Endothelial cell of umbilical vein (primary cell): ENCODE data around the gene CTTN. TPM values are rescaled to one million over a fixed set of nuclear protein-coding genes. Genes with fewer than 3 reads are reported as not detected.

Source experiments
- BruUV-seq: library from RNA; stranded (reverse); fragments of 400-500 nt; replicated peaks from 2 replicates; lab custom pipeline; 2021; lab: Mats Ljungman, UMichigan
- CTCF ChIA-PET: fragments of 300-600, 350-600 bp; sonication (Branson Sonifier 250); formaldehyde crosslinking; loops from one replicate; lab custom pipeline; 2021; ENCODE audit warnings: antibody characterized with exemption, inconsistent platforms; lab: Charles Lee
- POLR2A ChIA-PET: fragments of 300-600, 350-600 bp; sonication (Branson Sonifier 250); formaldehyde crosslinking; loops from one replicate; lab custom pipeline; 2021; ENCODE audit warnings: antibody characterized with exemption, inconsistent platforms; lab: Charles Lee
- DNase-seq: peaks from one replicate; pipeline ENCODE4 v3.0.0-alpha.2; 2011; ENCODE audit warnings: low read depth, low spot score
- FAIRE-seq: peaks from 2 replicates; lab custom pipeline; 2011; peaks lifted over from hg19 to GRCh38; lab: Jason Lieb, UNC
- H2AFZ ChIP-seq: 2 replicates; pipeline ENCODE4 v1.6.0; 2012; ENCODE audit warnings: low read depth, low read length, control low read depth, inconsistent platforms
- H3K27ac ChIP-seq: 2 replicates; pipeline ENCODE4 v1.5.1; 2011; ENCODE audit warnings: low read depth, mild to moderate bottlenecking, control low read depth, low read length, moderate library complexity; ENCODE audit not compliant: insufficient read depth
- H3K27me3 ChIP-seq, 2 experiments: 2 replicates each; pipeline versions ENCODE4 v1.6.0 to v1.6.1; 2011; ENCODE audit warnings: low read length in 2 of 2, mixed read lengths in 1 of 2; ENCODE audit not compliant: control insufficient read depth in 2 of 2, insufficient read depth in 2 of 2
- H3K36me3 ChIP-seq, 2 experiments: 2 replicates in 1 of 2; 3 replicates in 1 of 2; pipeline ENCODE4 v1.5.1; 2011; ENCODE audit warnings: low read length in 2 of 2, mild to moderate bottlenecking in 1 of 2, moderate library complexity in 1 of 2; ENCODE audit not compliant: control insufficient read depth in 2 of 2, insufficient read depth in 2 of 2; ENCODE audit errors: extremely low read depth in 1 of 2
- H3K4me1 ChIP-seq: 3 replicates; pipeline ENCODE4 v1.5.1; 2011; ENCODE audit warnings: mild to moderate bottlenecking, low read length; ENCODE audit not compliant: control insufficient read depth, insufficient read depth; ENCODE audit errors: extremely low read depth
- H3K4me2 ChIP-seq: 2 replicates; pipeline ENCODE4 v1.6.1; 2011; ENCODE audit warnings: low read length, control low read depth, mixed read lengths; ENCODE audit not compliant: insufficient read depth
- H3K4me3 ChIP-seq, 3 experiments: fragments of 200-600 bp in 1 of 3; sonication (generic), shearing (Covaris generic) in 1 of 3; replicated peaks in 1 of 3; 2 replicates each; pipeline ENCODE4 v1.5.1; 2011 to 2016; ENCODE audit warnings: control low read depth in 3 of 3, low read length in 3 of 3, mild to moderate bottlenecking in 2 of 3, inconsistent platforms in 1 of 3, low read depth in 1 of 3, moderate library complexity in 1 of 3; ENCODE audit not compliant: insufficient read depth in 1 of 3
- H3K79me2 ChIP-seq: 2 replicates; pipeline ENCODE4 v1.6.0; 2012; ENCODE audit warnings: low read length, inconsistent platforms; ENCODE audit not compliant: control insufficient read depth, insufficient read depth
- H3K9ac ChIP-seq: replicated peaks from 2 replicates; pipeline ENCODE3; 2011; ENCODE audit warnings: low read length, control low read depth; ENCODE audit not compliant: insufficient read depth; ENCODE audit errors: extremely low read depth
- H3K9me1 ChIP-seq: replicated peaks from 3 replicates; pipeline ENCODE4 v1.6.0; 2011; ENCODE audit warnings: mild to moderate bottlenecking, low read length; ENCODE audit not compliant: control insufficient read depth, insufficient read depth; ENCODE audit errors: extremely low read depth
- H3K9me3 ChIP-seq: replicated peaks from 2 replicates; pipeline ENCODE4 v1.5.1; 2012; ENCODE audit warnings: low read length, inconsistent platforms; ENCODE audit not compliant: control insufficient read depth, insufficient read depth
- H4K20me1 ChIP-seq: replicated peaks from 2 replicates; pipeline ENCODE3; 2011; ENCODE audit warnings: mild to moderate bottlenecking, low read length; ENCODE audit not compliant: control insufficient read depth, insufficient read depth; ENCODE audit errors: extremely low read depth
- EZH2 ChIP-seq: IDR thresholded peaks from 2 replicates; pipeline ENCODE4 v1.6.1; 2012; ENCODE audit warnings: borderline replicate concordance, low read depth, mild to moderate bottlenecking, moderate library complexity, low read length, inconsistent platforms; ENCODE audit not compliant: severe bottlenecking
- FOS ChIP-seq: IDR thresholded peaks from 2 replicates; pipeline ENCODE4 v1.6.1; 2011; ENCODE audit warnings: mild to moderate bottlenecking, low read length, moderate library complexity, borderline replicate concordance; ENCODE audit not compliant: insufficient read depth
- GATA2 ChIP-seq: IDR thresholded peaks from 2 replicates; pipeline ENCODE4 v1.7.0; 2011; ENCODE audit warnings: low read depth, mild to moderate bottlenecking, moderate library complexity, mixed read lengths, low read length; ENCODE audit not compliant: insufficient read length, insufficient read depth
- JUN ChIP-seq: IDR thresholded peaks from 2 replicates; pipeline ENCODE4 v1.6.1; 2011; ENCODE audit warnings: borderline replicate concordance, low read depth; ENCODE audit not compliant: insufficient read length, insufficient read depth
- MYC ChIP-seq: IDR thresholded peaks from one replicate; pipeline ENCODE4 v1.6.1; 2011; ENCODE audit warnings: mild to moderate bottlenecking, low read depth, low read length
- POLR2A ChIP-seq: IDR thresholded peaks from 2 replicates; pipeline ENCODE4 v1.6.1; 2012; ENCODE audit warnings: low read depth, mild to moderate bottlenecking, control low read depth, low read length
- POLR2AphosphoS5 ChIP-seq: IDR thresholded peaks from 2 replicates; pipeline ENCODE4 v1.6.1; 2012; ENCODE audit warnings: low read depth, mild to moderate bottlenecking, control low read depth, low read length, moderate library complexity; ENCODE audit not compliant: insufficient read depth
- dilution Hi-C: fragments of 300-500 bp; cut with MboI; formaldehyde crosslinking; loops from one replicate; pipeline ENCODE4 v1.15.0; 2019; ENCODE audit warnings: low sequenced_read_pairs; ENCODE audit not compliant: extremely low pct_ligation_motif_present
- intact Hi-C: fragments of 100-400 bp; cut with micrococcal nuclease; formaldehyde crosslinking; loops from one replicate; pipeline ENCODE4 v1.10.0; 2022
- polyA plus RNA-seq, 4 experiments: library from polyadenylated mRNA; depleted of rRNA in 3 of 4; stranded (reverse) in 3 of 4; unstranded in 1 of 4; fragments of >200 nt; gene quantifications; 2 replicates each; pipeline versions ENCODE4 v1.2.1 to v1.2.3, GENCODE V29; 2011 to 2012; ENCODE audit warnings: missing spikeins in 1 of 4
- total RNA-seq: library from RNA; stranded (reverse); gene quantifications from 2 replicates; pipeline ENCODE4 v1.2.3, GENCODE V29; 2021
- TF ChIP-seq, protein P1 (sequence below): IDR thresholded peaks from 2 replicates; pipeline ENCODE4 v1.6.1; 2011; ENCODE audit not compliant: insufficient read depth, insufficient read length
- TF ChIP-seq, protein P2 (sequence below), 2 donors: IDR thresholded peaks; 1 replicate in 1 of 2; 2 replicates in 1 of 2; pipeline ENCODE4 v1.5.1; 2011; ENCODE audit warnings: low read length in 2 of 2, mild to moderate bottlenecking in 2 of 2, moderate library complexity in 2 of 2, control low read depth in 1 of 2, inconsistent platforms in 1 of 2, low read depth in 1 of 2; ENCODE audit not compliant: insufficient read depth in 1 of 2; ENCODE audit errors: extremely low read depth in 1 of 2

The CTTN gene
- total and polyA plus RNA-seq, 2 donors (not counting 3 experiments of a cell fraction or from before 2014, with no cell fraction given), result 161 to 330 TPM

DNA sequence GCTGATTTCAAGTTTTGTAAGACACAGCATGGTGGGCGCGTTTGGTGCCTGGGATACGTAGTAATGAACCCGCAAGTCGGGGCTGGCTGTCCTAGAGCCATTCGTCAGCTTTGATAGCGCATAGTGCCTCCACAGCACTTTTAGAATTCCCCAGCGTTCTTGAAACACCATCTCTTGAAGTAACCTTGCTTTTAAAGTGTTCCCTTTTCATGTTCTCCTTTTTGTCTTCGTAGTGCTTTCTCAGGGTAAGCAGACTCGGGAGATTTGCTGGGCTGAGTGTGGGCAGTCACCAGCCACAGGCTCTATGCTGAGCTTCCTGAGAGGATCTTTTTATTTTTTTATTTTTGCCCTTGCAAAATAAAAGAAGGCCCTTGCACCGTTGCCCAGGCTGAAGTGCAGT lies 39.6 kb upstream of the CTTN start:
- POLR2A ChIA-PET, result no interaction called here
- H3K9ac ChIP-seq, result no peak overlapping the region
- no peak overlapping the region for H3K4me2 ChIP-seq
- TF ChIP-seq POLR2AphosphoS5 (no peak), MYC (no peak), EZH2 (no peak), POLR2A (no peak), FOS (no peak)
- intact Hi-C loops, result no loop called here
- no peak overlapping the region for H3K4me3 ChIP-seq
- peaks cover 12 to 37% of the 10 kb centered on the region in 2 experiments for H3K36me3 ChIP-seq
- no peaks in the 10 kb centered on the region for H4K20me1 ChIP-seq
- CTCF ChIA-PET, result interaction anchor here (3.0 kb wide), 1 partner anchor 8 kb away, joined by 13 read pairs; no protein-coding TSS in a partner anchor
- no TSS peak for BruUV-seq
- no peaks in the 10 kb centered on the region for H3K27me3 ChIP-seq
- no peaks in the 10 kb centered on the region for H3K4me1 ChIP-seq
- H3K27ac ChIP-seq, result no peak overlapping the region
- no peaks in the 10 kb centered on the region for H3K79me2 ChIP-seq
- H2AFZ ChIP-seq, result no peak overlapping the region
- H3K9me3 ChIP-seq, result no peaks in the 10 kb centered on the region
- no peaks in the 10 kb centered on the region for H3K9me1 ChIP-seq
- dilution Hi-C loops, result no loop called here
- DNase-seq, result no peak
- FAIRE-seq, result no peak

DNA sequence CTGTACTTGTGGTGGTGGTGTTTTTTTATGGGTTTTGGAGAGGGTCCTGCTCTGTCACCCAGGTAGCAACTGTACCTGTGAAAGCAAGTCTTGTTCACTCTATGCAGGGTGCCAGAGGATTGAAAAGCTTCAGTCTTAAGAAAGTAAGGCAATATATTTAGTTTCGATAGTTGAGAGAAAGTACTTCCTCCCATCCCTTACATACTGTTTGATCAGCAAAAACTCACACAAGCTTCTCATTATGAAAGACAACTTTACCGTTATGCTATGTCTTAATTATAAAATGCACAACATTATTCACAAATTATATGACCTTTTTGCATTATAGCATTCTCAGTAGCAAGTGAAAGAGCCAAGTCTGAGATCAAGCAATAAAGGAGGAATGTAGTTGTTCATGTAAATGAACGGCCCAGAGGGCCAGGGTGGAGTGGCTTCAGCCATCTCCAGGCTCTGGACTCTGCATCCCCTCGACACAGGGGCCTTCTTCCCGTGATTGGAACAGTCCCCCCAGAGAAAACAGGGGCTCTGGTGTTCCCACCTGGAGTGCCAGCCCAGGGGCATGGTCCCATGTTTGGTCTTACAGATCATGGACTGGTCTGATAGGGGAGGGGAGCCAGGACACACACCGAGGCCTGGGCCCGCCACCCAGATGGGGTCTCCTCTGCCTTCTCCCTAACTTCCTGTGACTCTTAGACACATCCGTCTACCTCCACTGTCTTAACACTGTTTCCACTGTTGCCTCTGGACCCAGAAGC lies 38.7 kb upstream of the CTTN start:
- no peak overlapping the region for H3K27ac ChIP-seq
- H2AFZ ChIP-seq, result no peak overlapping the region
- no peaks in the 10 kb centered on the region for H3K27me3 ChIP-seq
- ChIA-PET CTCF (no interaction called here), POLR2A (no interaction called here)
- peaks cover 9 to 36% of the 10 kb centered on the region in 2 experiments for H3K36me3 ChIP-seq
- intact Hi-C loops, result no loop called here
- H3K4me3 ChIP-seq, result no peak overlapping the region
- no peaks in the 10 kb centered on the region for H3K4me1 ChIP-seq
- H3K4me2 ChIP-seq, result no peak overlapping the region
- H3K9me3 ChIP-seq, result no peaks in the 10 kb centered on the region
- no peaks in the 10 kb centered on the region for H3K9me1 ChIP-seq
- H3K79me2 ChIP-seq, result no peaks in the 10 kb centered on the region
- H4K20me1 ChIP-seq, result no peaks in the 10 kb centered on the region
- dilution Hi-C loops, result no loop called here
- no peak overlapping the region for H3K9ac ChIP-seq
- TF ChIP-seq POLR2A (no peak), GATA2 (no peak), MYC (no peak), JUN (no peak), POLR2AphosphoS5 (no peak), FOS (no peak), EZH2 (no peak)
- TF ChIP-seq, protein P1, sequence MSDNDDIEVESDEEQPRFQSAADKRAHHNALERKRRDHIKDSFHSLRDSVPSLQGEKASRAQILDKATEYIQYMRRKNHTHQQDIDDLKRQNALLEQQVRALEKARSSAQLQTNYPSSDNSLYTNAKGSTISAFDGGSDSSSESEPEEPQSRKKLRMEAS, result no peak
- TF ChIP-seq, protein P2, sequence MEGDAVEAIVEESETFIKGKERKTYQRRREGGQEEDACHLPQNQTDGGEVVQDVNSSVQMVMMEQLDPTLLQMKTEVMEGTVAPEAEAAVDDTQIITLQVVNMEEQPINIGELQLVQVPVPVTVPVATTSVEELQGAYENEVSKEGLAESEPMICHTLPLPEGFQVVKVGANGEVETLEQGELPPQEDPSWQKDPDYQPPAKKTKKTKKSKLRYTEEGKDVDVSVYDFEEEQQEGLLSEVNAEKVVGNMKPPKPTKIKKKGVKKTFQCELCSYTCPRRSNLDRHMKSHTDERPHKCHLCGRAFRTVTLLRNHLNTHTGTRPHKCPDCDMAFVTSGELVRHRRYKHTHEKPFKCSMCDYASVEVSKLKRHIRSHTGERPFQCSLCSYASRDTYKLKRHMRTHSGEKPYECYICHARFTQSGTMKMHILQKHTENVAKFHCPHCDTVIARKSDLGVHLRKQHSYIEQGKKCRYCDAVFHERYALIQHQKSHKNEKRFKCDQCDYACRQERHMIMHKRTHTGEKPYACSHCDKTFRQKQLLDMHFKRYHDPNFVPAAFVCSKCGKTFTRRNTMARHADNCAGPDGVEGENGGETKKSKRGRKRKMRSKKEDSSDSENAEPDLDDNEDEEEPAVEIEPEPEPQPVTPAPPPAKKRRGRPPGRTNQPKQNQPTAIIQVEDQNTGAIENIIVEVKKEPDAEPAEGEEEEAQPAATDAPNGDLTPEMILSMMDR (IDR thresholded peaks at IDR 0.05; ENCODE audit: extremely low read depth in 1 of 2, insufficient read depth in 1 of 2, low read depth in 1 of 2, low read length in 2 of 2), result no peak
- no peak for FAIRE-seq
- no TSS peak for BruUV-seq
- DNase-seq, result no peak
